Stimulated activated CD4-positive, alpha-beta T cell treated with anti-CD3 and anti-CD28 coated beads, Interleukin-2, amount 100 ng/mL, for 24 hours (primary cell): ENCODE measurements around the gene CHRNA7.
"Not testable (repeated sequence)": the region's sequence is repeated elsewhere in the genome, so short reads cannot be mapped to it uniquely, and the experiment has no call there.

Experiments used
- DNase-seq, 2 donors: peaks; one replicate each; pipeline ENCODE4 v3.0.0-alpha.2; 2020

Gene CHRNA7

GRCh38 chr15:32120577-32121383 is 90.5 kb downstream of the CHRNA7 start:
- no peak for DNase-seq

- DNase-seq = no peak
These were observed 91.0 kb downstream of the CHRNA7 start for GRCh38 chr15:32121384-32121695.

GRCh38 chr15:32122013-32122412 is 91.7 kb downstream of the CHRNA7 start:
- DNase-seq = no peak

- no peak for DNase-seq
These were observed 93.2 kb downstream of the CHRNA7 start for GRCh38 chr15:32123473-32123872.

- no peak for DNase-seq
These were observed 94.4 kb downstream of the CHRNA7 start for GRCh38 chr15:32124726-32125125.

GRCh38 chr15:32125595-32125994 is 95.3 kb downstream of the CHRNA7 start:
- no peak for DNase-seq

- no peak for DNase-seq
These were observed 99.5 kb downstream of the CHRNA7 start for GRCh38 chr15:32129815-32130214.

- no peak for DNase-seq
These were observed 100.5 kb downstream of the CHRNA7 start for GRCh38 chr15:32130823-32131222.

GRCh38 chr15:32131803-32132202 is 101.5 kb downstream of the CHRNA7 start:
- DNase-seq = no peak

GRCh38 chr15:32132859-32133258 is 102.5 kb downstream of the CHRNA7 start:
- no peak for DNase-seq

- DNase-seq = no peak
These were observed 104.5 kb downstream of the CHRNA7 start for GRCh38 chr15:32134842-32135241.

- no peak for DNase-seq
These were observed 105.0 kb downstream of the CHRNA7 start for GRCh38 chr15:32135335-32135734.

- DNase-seq = not testable (repeated sequence)
These were observed 115.2 kb downstream of the CHRNA7 start for GRCh38 chr15:32145512-32145911.

- no peak for DNase-seq
These were observed 118.7 kb downstream of the CHRNA7 start for GRCh38 chr15:32148833-32149555.

GRCh38 chr15:32152574-32152973 is 122.3 kb downstream of the CHRNA7 start:
- DNase-seq = no peak

- not testable (repeated sequence) for DNase-seq
These were observed 123.7 kb downstream of the CHRNA7 start for GRCh38 chr15:32153868-32154623.

GRCh38 chr15:32162143-32162542 is 131.8 kb downstream of the CHRNA7 start:
- DNase-seq = not testable (repeated sequence)

- not testable (repeated sequence) for DNase-seq
These were observed 133.8 kb downstream of the CHRNA7 start for GRCh38 chr15:32164065-32164464.

GRCh38 chr15:32164747-32165146 is 134.4 kb downstream of the CHRNA7 start:
- DNase-seq = not testable (repeated sequence)

- not testable (repeated sequence) for DNase-seq
These were observed 135.5 kb downstream of the CHRNA7 start for GRCh38 chr15:32165775-32166174.

- DNase-seq = not testable (repeated sequence)
These were observed 136.0 kb downstream of the CHRNA7 start for GRCh38 chr15:32166270-32166669.

GRCh38 chr15:32167913-32168312 is 137.6 kb downstream of the CHRNA7 start:
- not testable (repeated sequence) for DNase-seq

GRCh38 chr15:32180579-32180978 is 150.3 kb downstream of the CHRNA7 start:
- not testable (repeated sequence) for DNase-seq

- DNase-seq = not testable (repeated sequence)
These were observed 163.5 kb downstream of the CHRNA7 start for GRCh38 chr15:32193780-32194179.
